WERI-Rb-1 (cell line): ENCODE results near the gene ACOXL.

Experiments
- DNase-seq: peaks from one replicate; pipeline ENCODE4 v3.0.0-alpha.2; 2020
- H3K27ac ChIP-seq: fragments of 250-450 bp; sonication (Bioruptor Pico); 2 replicates; pipeline ENCODE4 v1.5.1; 2020; ENCODE audit warnings: mild to moderate bottlenecking, moderate library complexity
- H3K27me3 ChIP-seq: fragments of 250-450 bp; sonication (Bioruptor Pico); 2 replicates; pipeline ENCODE4 v1.5.1; 2021; ENCODE audit warnings: mild to moderate bottlenecking, low read depth, moderate library complexity; ENCODE audit not compliant: insufficient read depth, severe bottlenecking
- H3K36me3 ChIP-seq: fragments of 250-450 bp; sonication (Bioruptor Pico); 2 replicates; pipeline ENCODE4 v1.5.1; 2020; ENCODE audit warnings: mild to moderate bottlenecking, moderate library complexity
- H3K4me3 ChIP-seq: 2 replicates; pipeline ENCODE4 v1.5.1; 2011; ENCODE audit warnings: low read depth, mild to moderate bottlenecking, control low read depth, low read length
- H3K9me3 ChIP-seq: fragments of 250-450 bp; sonication (Bioruptor Pico); 2 replicates; pipeline ENCODE4 v1.5.1; 2021; ENCODE audit warnings: mild to moderate bottlenecking, moderate library complexity; ENCODE audit not compliant: severe bottlenecking
- CTCF ChIP-seq: IDR thresholded peaks from 2 replicates; pipeline ENCODE4 v1.5.1; 2011; ENCODE audit warnings: low read depth, mild to moderate bottlenecking, control low read depth, inconsistent platforms, low read length

Gene ACOXL

DNA sequence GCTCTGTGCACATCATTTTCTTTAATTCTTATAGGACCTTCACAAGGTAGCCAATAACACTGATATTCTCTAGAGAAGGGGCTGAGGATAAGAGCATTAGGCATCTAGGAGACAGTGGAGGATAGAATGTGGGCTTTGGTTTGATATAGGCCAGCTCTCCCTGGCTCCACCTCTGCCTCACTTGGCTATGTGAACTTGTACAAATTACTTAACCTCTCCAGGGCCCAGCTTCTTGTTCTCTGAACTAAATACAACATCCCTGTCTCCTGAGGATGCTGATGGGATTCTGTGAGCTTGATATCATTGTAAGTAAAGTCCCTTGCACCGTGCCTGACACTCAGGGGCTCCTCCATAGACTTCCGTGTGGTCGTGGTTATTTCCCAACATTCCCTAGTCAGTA, 87.3 kb downstream of the ACOXL start:
- H3K36me3 ChIP-seq, result no peaks in the 10 kb centered on the region
- H3K27ac ChIP-seq, result no peak overlapping the region
- no peak for TF ChIP-seq CTCF
- no peaks in the 10 kb centered on the region for H3K9me3 ChIP-seq
- DNase-seq, result no peak
- H3K4me3 ChIP-seq, result no peak overlapping the region
- H3K27me3 ChIP-seq, result peaks cover 58% of the 10 kb centered on the region

- H3K27ac ChIP-seq, result no peak overlapping the region
- no peak for DNase-seq
- peaks cover 53% of the 10 kb centered on the region for H3K27me3 ChIP-seq
- H3K36me3 ChIP-seq, result no peaks in the 10 kb centered on the region
- no peak for TF ChIP-seq CTCF
- no peak overlapping the region for H3K4me3 ChIP-seq
- no peaks in the 10 kb centered on the region for H3K9me3 ChIP-seq
These were observed 87.8 kb downstream of the ACOXL start for GRCh38 chr2:110820128-110820527.

DNA sequence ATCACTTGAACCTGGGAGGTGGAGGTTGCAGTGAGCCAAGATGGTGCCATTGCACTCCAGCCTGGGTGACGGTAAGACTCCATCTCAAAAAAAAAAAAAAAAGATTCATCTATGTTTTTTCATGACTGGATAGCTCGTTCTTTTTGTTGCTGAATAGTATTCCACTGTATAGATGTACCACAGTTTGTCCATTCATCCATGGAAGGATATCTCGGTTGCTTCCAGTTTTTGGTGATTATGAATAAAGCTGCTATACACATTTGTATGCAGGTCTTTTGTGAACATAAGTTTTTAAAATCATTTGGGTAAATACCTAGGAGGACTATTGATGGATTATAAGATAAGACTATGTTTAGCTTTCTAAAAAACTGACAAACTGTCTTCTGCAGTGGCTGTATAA, 90.8 kb downstream of the ACOXL start:
- no peaks in the 10 kb centered on the region for H3K36me3 ChIP-seq
- H3K27ac ChIP-seq, result no peak overlapping the region
- H3K9me3 ChIP-seq, result no peaks in the 10 kb centered on the region
- TF ChIP-seq CTCF, result no peak
- DNase-seq, result no peak
- peaks cover 43% of the 10 kb centered on the region for H3K27me3 ChIP-seq
- no peak overlapping the region for H3K4me3 ChIP-seq

GRCh38 chr2:110827511-110827910, 95.1 kb downstream of the ACOXL start:
- Histone ChIP-seq H3K27me3 (peaks cover 54% of the 10 kb centered on the region), H3K36me3 (no peaks in the 10 kb centered on the region), H3K9me3 (no peaks in the 10 kb centered on the region), H3K27ac (no peak overlapping the region), H3K4me3 (no peak overlapping the region)
- no peak for TF ChIP-seq CTCF
- DNase-seq, result no peak

DNA sequence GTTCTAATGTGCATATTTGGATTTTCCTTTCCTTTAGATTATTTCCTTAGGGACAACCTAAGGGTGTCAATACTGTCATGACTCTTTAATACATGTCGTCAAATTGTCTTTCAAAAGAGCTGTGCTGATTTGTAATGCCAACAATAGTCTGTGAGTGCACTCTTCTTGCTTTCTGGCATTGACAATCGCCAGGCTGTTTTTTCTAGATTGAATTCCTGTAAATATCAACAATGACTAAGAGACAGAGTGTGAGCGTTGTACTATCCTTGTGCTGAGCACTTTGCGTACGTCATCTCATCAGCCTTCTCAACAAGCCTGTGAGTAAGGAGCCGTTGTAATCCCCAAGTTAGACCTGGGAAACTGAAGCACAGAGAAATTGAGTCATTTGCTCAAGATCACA, 96.0 kb downstream of the ACOXL start:
- no peak for TF ChIP-seq CTCF
- H3K4me3 ChIP-seq, result no peak overlapping the region
- peaks cover 61% of the 10 kb centered on the region for H3K27me3 ChIP-seq

GRCh38 chr2:110829413-110830146, 97.2 kb downstream of the ACOXL start:
- peaks cover 71% of the 10 kb centered on the region for H3K27me3 ChIP-seq
- H3K27ac ChIP-seq, result no peak overlapping the region
- H3K9me3 ChIP-seq, result no peaks in the 10 kb centered on the region
- TF ChIP-seq CTCF, result no peak
- DNase-seq, result no peak
- H3K4me3 ChIP-seq, result no peak overlapping the region
- H3K36me3 ChIP-seq, result no peaks in the 10 kb centered on the region

More for the DNA sequence above, 96.0 kb downstream of the ACOXL start:
- DNase-seq, result no peak
- H3K36me3 ChIP-seq, result no peaks in the 10 kb centered on the region
- H3K9me3 ChIP-seq, result no peaks in the 10 kb centered on the region
- H3K27ac ChIP-seq, result no peak overlapping the region
